SK-N-SH (cell line): ENCODE measurements around the gene ADAMTS10. TPM values are rescaled to one million over a fixed set of nuclear protein-coding genes. Genes with fewer than 3 reads are reported as not detected.
"Not testable (repeated sequence)": the region's sequence is repeated elsewhere in the genome, so short reads cannot be mapped to it uniquely, and the experiment has no call there.

Experiments
- CTCF ChIA-PET: fragments of 300-600, 350-600 bp; formaldehyde crosslinking; extraction: SDS; loops from one replicate; lab custom pipeline; 2021; lab: Yijun Ruan, JAX
- POLR2A ChIA-PET: fragments of 350-600 bp; sonication (Branson Sonifier 250); formaldehyde crosslinking; extraction: SDS; loops from one replicate; lab custom pipeline; 2020; ENCODE audit warnings: antibody characterized with exemption, inconsistent platforms; lab: Yijun Ruan, JAX
- DNase-seq: peaks from one replicate; pipeline ENCODE4 v3.0.0; 2012
- H2AFZ ChIP-seq: fragments of 200-600 bp; sonication (generic); 2 replicates; pipeline ENCODE4 v1.8.1; 2016; ENCODE audit warnings: antibody characterized with exemption, mild to moderate bottlenecking, low read depth
- H3F3A ChIP-seq: fragments of 200-600 bp; sonication (generic); replicated peaks from 2 replicates; pipeline ENCODE3; 2016; ENCODE audit warnings: antibody characterized with exemption, mild to moderate bottlenecking; ENCODE audit not compliant: insufficient read depth
- H3K27ac ChIP-seq, 2 experiments: fragments of 200-500 bp in 1 of 2; fragments of 200-600 bp in 1 of 2; sonication (Bioruptor generic) in 1 of 2; sonication (generic), shearing (Covaris generic) in 1 of 2; 2 replicates each; pipeline versions ENCODE4 v1.5.1 to v1.6.1; 2014 to 2016; ENCODE audit warnings: low read depth in 2 of 2, inconsistent platforms in 1 of 2, low read length in 1 of 2, mild to moderate bottlenecking in 1 of 2, mixed read lengths in 1 of 2
- H3K27me3 ChIP-seq: fragments of 200-600 bp; sonication (generic), shearing (Covaris generic); 2 replicates; pipeline ENCODE4 v1.6.1; 2016; ENCODE audit warnings: mixed run types; ENCODE audit not compliant: insufficient read depth
- H3K36me3 ChIP-seq, 2 experiments: fragments of 200-500 bp in 1 of 2; fragments of 200-600 bp in 1 of 2; sonication (Bioruptor generic) in 1 of 2; sonication (generic) in 1 of 2; replicated peaks in 1 of 2; 2 replicates each; pipeline versions ENCODE3 to v1.5.1; 2014 to 2016; ENCODE audit warnings: low read length in 1 of 2, mild to moderate bottlenecking in 1 of 2; ENCODE audit not compliant: insufficient read depth in 2 of 2, control insufficient read depth in 1 of 2
- H3K4me1 ChIP-seq, 2 experiments: fragments of 200-500 bp in 1 of 2; fragments of 200-600 bp in 1 of 2; sonication (Bioruptor generic) in 1 of 2; sonication (generic), shearing (Covaris generic) in 1 of 2; 2 replicates each; pipeline versions ENCODE4 v1.5.1 to v1.6.1; 2014 to 2016; ENCODE audit warnings: low read depth in 1 of 2, low read length in 1 of 2, mixed run types in 1 of 2; ENCODE audit not compliant: insufficient read depth in 2 of 2, control insufficient read depth in 1 of 2
- H3K4me2 ChIP-seq: fragments of 200-600 bp; sonication (generic), shearing (Covaris generic); 2 replicates; pipeline ENCODE4 v1.6.1; 2017; ENCODE audit warnings: mixed run types
- H3K4me3 ChIP-seq, 2 experiments: fragments of 200-500 bp in 1 of 2; fragments of 200-600 bp in 1 of 2; sonication (Bioruptor generic) in 1 of 2; sonication (generic), shearing (Covaris generic) in 1 of 2; 2 replicates each; pipeline versions ENCODE4 v1.5.1 to v1.8.1; 2014 to 2016; ENCODE audit warnings: low read depth in 2 of 2, inconsistent platforms in 1 of 2, low read length in 1 of 2, mild to moderate bottlenecking in 1 of 2, mixed read lengths in 1 of 2, moderate library complexity in 1 of 2
- H3K79me2 ChIP-seq: fragments of 200-600 bp; sonication (generic); 2 replicates; pipeline ENCODE4 v1.8.1; 2017; ENCODE audit warnings: mild to moderate bottlenecking; ENCODE audit not compliant: insufficient read depth
- H3K9ac ChIP-seq: fragments of 200-600 bp; sonication (generic); 2 replicates; pipeline ENCODE4 v1.6.1; 2017; ENCODE audit warnings: mixed run types
- H3K9me2 ChIP-seq: fragments of 200-600 bp; sonication (generic); 2 replicates; pipeline ENCODE4 v1.6.1; 2017; ENCODE audit warnings: mixed run types
- H3K9me3 ChIP-seq: fragments of 200-600 bp; sonication (generic); 2 replicates; pipeline ENCODE4 v1.6.1; 2017; ENCODE audit warnings: mixed run types, mild to moderate bottlenecking, moderate library complexity
- H4K20me1 ChIP-seq: fragments of 200-600 bp; sonication (generic); 2 replicates; pipeline ENCODE4 v1.6.1; 2017; ENCODE audit warnings: mild to moderate bottlenecking, mixed run types; ENCODE audit not compliant: insufficient read depth
- ELF1 ChIP-seq: IDR thresholded peaks from 2 replicates; pipeline ENCODE4 v1.4.0; 2012
- EZH2phosphoT487 ChIP-seq: fragments of 200-600 bp; sonication (generic); IDR thresholded peaks from 2 replicates; pipeline ENCODE4 v1.6.1; 2017; ENCODE audit warnings: low read depth, mixed run types, mild to moderate bottlenecking, antibody characterized with exemption, moderate library complexity, borderline replicate concordance
- FOSL2 ChIP-seq: IDR thresholded peaks from 2 replicates; pipeline ENCODE4 v1.4.0; 2012; ENCODE audit warnings: low read depth, mild to moderate bottlenecking, moderate library complexity, borderline replicate concordance
- FOXJ3 ChIP-seq: sonication (generic); formaldehyde crosslinking; IDR thresholded peaks from 2 replicates; pipeline ENCODE4 v1.5.1; 2020; ENCODE audit warnings: mild to moderate bottlenecking, missing genetic modification reagents
- MXI1 ChIP-seq: IDR thresholded peaks from 2 replicates; pipeline ENCODE4 v1.6.1; 2012; ENCODE audit warnings: mild to moderate bottlenecking, low read depth, low read length, improper control_type of control experiment
- NRF1 ChIP-seq: IDR thresholded peaks from 2 replicates; pipeline ENCODE4 v1.6.1; 2012; ENCODE audit warnings: low read depth, mild to moderate bottlenecking, low read length
- RXRA ChIP-seq: IDR thresholded peaks from 2 replicates; pipeline ENCODE4 v1.4.0; 2012; ENCODE audit warnings: low read depth, mild to moderate bottlenecking, borderline replicate concordance
- TEAD4 ChIP-seq: IDR thresholded peaks from 2 replicates; pipeline ENCODE4 v1.4.0; 2012; ENCODE audit warnings: mild to moderate bottlenecking, borderline replicate concordance; ENCODE audit not compliant: insufficient read depth
- WGBS: methylation state at CpG from one replicate; pipeline ENCODE4 v1.1.6; 2017; ENCODE audit warnings: low lambda C conversion rate; 5-methylcytosine and 5-hydroxymethylcytosine counted together
- polyA plus RNA-seq, 3 experiments: library from polyadenylated mRNA; depleted of rRNA; stranded (reverse); fragments of >200 nt; gene quantifications; 2 replicates each; pipeline ENCODE4 v1.2.3, GENCODE V29; 2012
- TF ChIP-seq, protein P1 (sequence below): IDR thresholded peaks from 2 replicates; pipeline ENCODE4 v1.4.0; 2012; ENCODE audit warnings: low read depth, borderline replicate concordance
- TF ChIP-seq, protein P2 (sequence below): fragments of 150-350 bp; IDR thresholded peaks from 2 replicates; pipeline ENCODE4 v1.6.1; 2017; ENCODE audit warnings: antibody characterized with exemption, low read length, low read depth, borderline replicate concordance
- TF ChIP-seq, protein P3 (sequence below): IDR thresholded peaks from 2 replicates; pipeline ENCODE4 v1.4.0; 2012; ENCODE audit warnings: low read depth
- TF ChIP-seq, protein P4 (sequence below): IDR thresholded peaks from 2 replicates; pipeline ENCODE4; 2012
- TF ChIP-seq, protein P5 (sequence below): fragments of 200-600 bp; sonication (generic); IDR thresholded peaks from 2 replicates; pipeline ENCODE4 v1.6.1; 2017; ENCODE audit warnings: antibody characterized with exemption, mild to moderate bottlenecking, moderate library complexity

Gene ADAMTS10
- polyA plus RNA-seq, 1 of the 3 experiments (the other 2 are of a cell fraction) = 3.6 TPM

DNA sequence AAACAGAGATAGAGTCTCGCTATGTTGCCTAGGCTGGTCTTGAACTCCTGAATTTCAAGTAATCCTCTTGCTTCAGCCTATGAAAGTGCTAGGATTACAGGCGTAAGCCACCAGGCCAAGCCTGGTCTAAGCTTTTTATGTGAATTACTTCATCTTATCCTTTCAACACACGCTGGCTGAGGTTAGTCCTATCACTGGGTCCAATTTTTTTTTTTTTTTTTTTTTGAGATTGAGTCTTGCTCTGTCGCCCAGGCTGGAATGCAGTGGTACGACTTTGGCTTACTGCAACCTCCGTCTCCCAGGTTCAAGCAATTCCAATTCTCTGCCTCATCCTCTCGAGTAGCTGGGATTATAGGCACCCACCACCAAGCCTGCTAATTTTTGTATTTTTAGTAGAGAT is 43.7 kb downstream of the ADAMTS10 start (continued):
- TF ChIP-seq, protein P1, sequence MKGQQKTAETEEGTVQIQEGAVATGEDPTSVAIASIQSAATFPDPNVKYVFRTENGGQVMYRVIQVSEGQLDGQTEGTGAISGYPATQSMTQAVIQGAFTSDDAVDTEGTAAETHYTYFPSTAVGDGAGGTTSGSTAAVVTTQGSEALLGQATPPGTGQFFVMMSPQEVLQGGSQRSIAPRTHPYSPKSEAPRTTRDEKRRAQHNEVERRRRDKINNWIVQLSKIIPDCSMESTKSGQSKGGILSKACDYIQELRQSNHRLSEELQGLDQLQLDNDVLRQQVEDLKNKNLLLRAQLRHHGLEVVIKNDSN = no peak
- TF ChIP-seq TEAD4 (no peak), RXRA (no peak), FOXJ3 (CRISPR knock-in tag) (no peak)
- TF ChIP-seq, protein P2, sequence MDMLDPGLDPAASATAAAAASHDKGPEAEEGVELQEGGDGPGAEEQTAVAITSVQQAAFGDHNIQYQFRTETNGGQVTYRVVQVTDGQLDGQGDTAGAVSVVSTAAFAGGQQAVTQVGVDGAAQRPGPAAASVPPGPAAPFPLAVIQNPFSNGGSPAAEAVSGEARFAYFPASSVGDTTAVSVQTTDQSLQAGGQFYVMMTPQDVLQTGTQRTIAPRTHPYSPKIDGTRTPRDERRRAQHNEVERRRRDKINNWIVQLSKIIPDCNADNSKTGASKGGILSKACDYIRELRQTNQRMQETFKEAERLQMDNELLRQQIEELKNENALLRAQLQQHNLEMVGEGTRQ = no peak
- TF ChIP-seq, protein P3, sequence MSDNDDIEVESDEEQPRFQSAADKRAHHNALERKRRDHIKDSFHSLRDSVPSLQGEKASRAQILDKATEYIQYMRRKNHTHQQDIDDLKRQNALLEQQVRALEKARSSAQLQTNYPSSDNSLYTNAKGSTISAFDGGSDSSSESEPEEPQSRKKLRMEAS = no peak
- TF ChIP-seq, protein P4, sequence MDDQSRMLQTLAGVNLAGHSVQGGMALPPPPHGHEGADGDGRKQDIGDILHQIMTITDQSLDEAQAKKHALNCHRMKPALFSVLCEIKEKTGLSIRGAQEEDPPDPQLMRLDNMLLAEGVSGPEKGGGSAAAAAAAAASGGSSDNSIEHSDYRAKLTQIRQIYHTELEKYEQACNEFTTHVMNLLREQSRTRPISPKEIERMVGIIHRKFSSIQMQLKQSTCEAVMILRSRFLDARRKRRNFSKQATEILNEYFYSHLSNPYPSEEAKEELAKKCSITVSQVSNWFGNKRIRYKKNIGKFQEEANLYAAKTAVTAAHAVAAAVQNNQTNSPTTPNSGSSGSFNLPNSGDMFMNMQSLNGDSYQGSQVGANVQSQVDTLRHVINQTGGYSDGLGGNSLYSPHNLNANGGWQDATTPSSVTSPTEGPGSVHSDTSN = no peak

DNA sequence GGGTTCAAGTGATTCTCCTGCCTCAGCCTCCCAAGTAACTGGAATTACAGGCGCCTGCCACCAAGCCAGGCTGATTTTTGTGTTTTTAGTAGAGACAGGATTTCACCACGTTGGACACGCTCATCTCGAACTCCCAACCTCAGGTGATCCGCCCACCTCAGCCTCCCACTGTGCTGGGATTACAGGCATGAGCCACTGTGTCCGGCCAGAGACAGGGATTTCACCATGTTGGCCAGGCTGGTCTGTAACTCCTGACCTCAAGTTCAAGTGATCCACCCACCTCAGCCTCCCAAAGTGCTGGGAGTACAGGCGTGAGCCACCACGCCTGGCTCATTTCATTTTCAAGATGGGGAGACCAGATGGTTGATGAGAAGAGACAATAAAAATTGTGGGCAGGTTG is 45.6 kb downstream of the ADAMTS10 start:
- H3K27ac ChIP-seq, H3K79me2 ChIP-seq, H3K9me2 ChIP-seq, H4K20me1 ChIP-seq, H3K4me1 ChIP-seq, POLR2A ChIA-PET, H2AFZ ChIP-seq, H3K4me3 ChIP-seq, DNase-seq, H3K36me3 ChIP-seq, H3K9ac ChIP-seq, H3K27me3 ChIP-seq, H3K9me3 ChIP-seq, H3F3A ChIP-seq, H3K4me2 ChIP-seq: not testable (repeated sequence)
- WGBS = 49% methylated on average over 8 of the region's 8 CpGs
- CTCF ChIA-PET = interaction anchor here (11.0 kb wide), 1 partner anchor 15 kb away, joined by 120 read pairs; the partner anchor contains the start of gene MYO1F

DNA sequence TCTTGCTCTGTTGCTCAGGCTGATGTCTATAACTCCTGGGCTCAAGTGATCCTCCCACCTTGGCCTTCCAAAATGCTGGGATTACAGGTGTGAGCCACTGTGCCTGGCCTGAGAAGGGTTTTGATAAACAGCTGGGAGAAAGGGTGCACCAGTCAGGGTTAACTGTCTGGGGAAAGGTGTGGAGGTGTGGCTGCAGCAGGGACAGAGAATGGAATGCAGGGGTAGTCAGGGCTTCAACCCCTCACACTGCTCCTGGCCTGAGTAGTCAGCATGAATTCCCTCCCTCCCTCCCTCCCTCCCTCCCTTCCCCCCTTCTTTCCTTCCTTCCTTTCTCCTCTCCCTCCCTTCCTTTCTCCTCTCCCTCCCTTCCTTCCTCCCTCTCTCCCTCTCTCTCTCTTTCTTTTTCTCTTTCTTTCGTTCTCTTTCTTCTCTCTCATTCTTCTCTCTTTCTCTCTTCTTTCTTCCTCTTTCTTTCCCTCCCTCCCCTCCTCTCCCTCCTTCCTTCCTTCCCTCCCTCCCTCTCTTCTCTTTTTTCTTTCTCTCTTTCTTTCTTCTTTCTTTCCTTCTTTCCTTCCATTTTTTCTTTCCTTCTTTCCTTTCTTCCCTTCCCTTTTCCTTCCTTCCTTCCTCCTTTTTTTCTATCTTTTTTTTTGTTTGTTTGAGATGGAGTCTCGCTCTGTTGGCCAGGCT is 49.3 kb downstream of the ADAMTS10 start:
- Histone ChIP-seq H3K36me3 (no peaks in the 10 kb centered on the region), H3K79me2 (no peaks in the 10 kb centered on the region), H3K4me3 (no peak overlapping the region), H3K9ac (no peak overlapping the region), H3K9me3 (no peaks in the 10 kb centered on the region), H3K27me3 (no peaks in the 10 kb centered on the region), H3F3A (no peaks in the 10 kb centered on the region), H3K4me1 (no peaks in the 10 kb centered on the region), H3K4me2 (no peak overlapping the region), H3K9me2 (no peaks in the 10 kb centered on the region), H3K27ac (no peak overlapping the region), H2AFZ (no peak overlapping the region), H4K20me1 (no peaks in the 10 kb centered on the region)
- 43% methylated on average over 2 of the region's 2 CpGs for WGBS
- CTCF ChIA-PET = no interaction called here
- no peak for DNase-seq
- POLR2A ChIA-PET = no interaction called here
- TF ChIP-seq MXI1 (no peak), NRF1 (no peak), FOSL2 (no peak), RXRA (no peak), ELF1 (no peak), EZH2phosphoT487 (no peak)
- TF ChIP-seq, protein P5, sequence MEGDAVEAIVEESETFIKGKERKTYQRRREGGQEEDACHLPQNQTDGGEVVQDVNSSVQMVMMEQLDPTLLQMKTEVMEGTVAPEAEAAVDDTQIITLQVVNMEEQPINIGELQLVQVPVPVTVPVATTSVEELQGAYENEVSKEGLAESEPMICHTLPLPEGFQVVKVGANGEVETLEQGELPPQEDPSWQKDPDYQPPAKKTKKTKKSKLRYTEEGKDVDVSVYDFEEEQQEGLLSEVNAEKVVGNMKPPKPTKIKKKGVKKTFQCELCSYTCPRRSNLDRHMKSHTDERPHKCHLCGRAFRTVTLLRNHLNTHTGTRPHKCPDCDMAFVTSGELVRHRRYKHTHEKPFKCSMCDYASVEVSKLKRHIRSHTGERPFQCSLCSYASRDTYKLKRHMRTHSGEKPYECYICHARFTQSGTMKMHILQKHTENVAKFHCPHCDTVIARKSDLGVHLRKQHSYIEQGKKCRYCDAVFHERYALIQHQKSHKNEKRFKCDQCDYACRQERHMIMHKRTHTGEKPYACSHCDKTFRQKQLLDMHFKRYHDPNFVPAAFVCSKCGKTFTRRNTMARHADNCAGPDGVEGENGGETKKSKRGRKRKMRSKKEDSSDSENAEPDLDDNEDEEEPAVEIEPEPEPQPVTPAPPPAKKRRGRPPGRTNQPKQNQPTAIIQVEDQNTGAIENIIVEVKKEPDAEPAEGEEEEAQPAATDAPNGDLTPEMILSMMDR = no peak
- TF ChIP-seq, protein P1 = no peak
- TF ChIP-seq, protein P2 = no peak
